Limb (tissue), 2 donors: ENCODE measurements around the gene NMUR1.

Source experiments
- DNase-seq, 2 donors: peaks; one replicate each; pipeline ENCODE4 v3.0.0-alpha.2; 2016; ENCODE audit errors: extremely low spot score in 2 of 2

The NMUR1 gene

GRCh38 chr2:231488331-231488730 is 41.9 kb downstream of the NMUR1 start:
- DNase-seq, result no peak

GRCh38 chr2:231486851-231487596 is 43.2 kb downstream of the NMUR1 start:
- no peak for DNase-seq

GRCh38 chr2:231483398-231484329 is 46.6 kb downstream of the NMUR1 start:
- DNase-seq, result peak in 1 of 2 donors; percentile 40

DNA sequence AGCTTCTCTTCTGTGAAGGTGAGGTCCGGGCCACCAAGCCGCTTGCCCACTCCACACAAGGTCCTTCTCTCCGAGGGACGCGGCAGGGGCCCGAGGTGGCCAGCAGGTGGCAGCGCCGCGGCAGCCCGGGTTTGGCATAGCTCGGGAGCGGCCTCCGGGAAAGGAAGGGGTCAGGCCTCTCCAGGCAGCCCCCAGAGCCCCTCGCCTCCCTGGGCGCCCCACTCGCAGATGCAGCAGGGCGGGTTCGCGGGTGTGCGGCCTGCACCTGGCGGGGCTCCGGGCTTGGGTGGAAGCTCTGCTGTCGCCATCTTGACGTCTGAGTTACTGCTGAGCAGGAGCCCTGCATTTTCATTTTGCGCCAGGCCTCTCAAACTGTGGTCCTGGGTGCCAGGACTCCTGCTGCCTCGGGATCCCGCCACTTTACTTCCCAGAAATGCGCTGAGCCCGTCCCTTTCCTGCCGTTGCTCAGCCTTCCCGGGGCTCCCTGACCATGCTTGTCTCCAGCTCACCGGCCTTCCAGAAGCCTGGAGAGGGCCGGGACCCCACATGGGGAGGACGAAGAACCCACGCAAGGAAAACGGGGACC is 47.3 kb downstream of the NMUR1 start:
- peak; percentile 56 to 85 for DNase-seq

- DNase-seq, result no peak
Measured at GRCh38 chr2:231480781-231481180, 49.5 kb downstream of the NMUR1 start.

DNA sequence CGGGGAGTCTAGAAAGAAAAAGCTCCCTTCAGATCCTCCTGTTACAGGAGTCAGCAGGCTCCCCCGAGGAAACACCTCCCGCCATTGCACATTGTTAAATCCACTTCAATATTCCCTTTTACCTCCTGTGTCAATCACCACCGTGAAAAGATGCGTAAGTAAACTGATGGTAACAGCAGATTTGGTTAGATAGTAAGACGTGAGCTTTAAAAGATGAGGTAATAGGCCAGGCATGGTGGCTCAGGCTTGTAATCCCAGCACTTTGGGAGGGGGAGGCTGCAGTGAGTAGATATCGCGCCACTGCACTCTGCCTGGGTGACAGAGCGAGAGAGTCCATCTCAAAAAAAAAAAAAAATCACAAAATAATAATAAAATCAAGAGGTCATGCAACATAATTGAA is 50.8 kb downstream of the NMUR1 start:
- no peak for DNase-seq

DNA sequence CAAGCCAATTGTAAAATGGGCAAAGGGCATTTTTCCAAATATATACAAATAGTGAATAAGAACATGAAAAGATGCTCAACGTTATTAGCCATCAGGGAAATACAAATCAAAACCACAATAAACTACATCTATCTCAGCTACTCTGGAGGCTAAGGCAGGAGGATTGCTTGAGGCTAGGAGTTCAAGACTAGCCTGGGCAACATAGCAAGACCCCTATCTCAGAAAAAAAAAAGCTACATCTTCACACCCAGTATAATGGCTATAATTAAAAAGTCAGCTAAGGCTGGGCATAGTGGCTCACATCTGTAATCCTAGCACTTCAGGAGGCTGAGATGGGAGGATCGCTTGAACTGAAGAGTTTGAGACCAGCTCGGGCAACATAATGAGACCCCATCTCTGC is 53.3 kb downstream of the NMUR1 start:
- no peak for DNase-seq

- no peak for DNase-seq
Measured at GRCh38 chr2:231475965-231476364, 54.3 kb downstream of the NMUR1 start.
